ENCODE measurements around the gene GTPBP4. TPM values are rescaled to one million over a fixed set of nuclear protein-coding genes. Genes with fewer than 3 reads are reported as not detected.
A peak's percentile ranks its signal among the peaks of the same experiment; 100 is the strongest.

GTPBP4 gene
- polyA plus RNA-seq, 2 of the 4 experiments (the other 2 are of a cell fraction): 67.8 to 104 TPM

- TF ChIP-seq, protein P1, sequence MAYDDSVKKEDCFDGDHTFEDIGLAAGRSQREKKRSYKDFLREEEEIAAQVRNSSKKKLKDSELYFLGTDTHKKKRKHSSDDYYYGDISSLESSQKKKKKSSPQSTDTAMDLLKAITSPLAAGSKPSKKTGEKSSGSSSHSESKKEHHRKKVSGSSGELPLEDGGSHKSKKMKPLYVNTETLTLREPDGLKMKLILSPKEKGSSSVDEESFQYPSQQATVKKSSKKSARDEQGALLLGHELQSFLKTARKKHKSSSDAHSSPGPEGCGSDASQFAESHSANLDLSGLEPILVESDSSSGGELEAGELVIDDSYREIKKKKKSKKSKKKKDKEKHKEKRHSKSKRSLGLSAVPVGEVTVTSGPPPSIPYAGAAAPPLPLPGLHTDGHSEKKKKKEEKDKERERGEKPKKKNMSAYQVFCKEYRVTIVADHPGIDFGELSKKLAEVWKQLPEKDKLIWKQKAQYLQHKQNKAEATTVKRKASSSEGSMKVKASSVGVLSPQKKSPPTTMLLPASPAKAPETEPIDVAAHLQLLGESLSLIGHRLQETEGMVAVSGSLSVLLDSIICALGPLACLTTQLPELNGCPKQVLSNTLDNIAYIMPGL (CRISPR knock-in tag; IDR thresholded peaks at IDR 0.05; ENCODE audit: borderline replicate concordance): 0 out of 2 replicates have a peak, but pooled peaks have one; percentile 24
These were observed 60.1 kb downstream of the GTPBP4 start (continued) for GRCh38 chr10:1048349-1048731.

GRCh38 chr10:1048732-1049424 lies 60.6 kb downstream of the GTPBP4 start, which contains the start of gene IDI1:
TSS of gene IDI1 (minus strand) at chr10:1049119. CDS start at chr10:1049003, 116 bp downstream.
- no peak for FAIRE-seq
- Histone ChIP-seq H3K4me1 (peaks cover 28% of the 10 kb centered on the region), H3K9me3 (no peaks in the 10 kb centered on the region), H3K4me3 (peak within 1 kb of the TSS; percentile 88), H3K27ac (peak within 1 kb of the TSS; percentile 90 to 91), H3K4me2 (peak within 1 kb of the TSS; percentile 90)
- peak; percentile 97 to 98 for DNase-seq (ENCODE audit: low read depth in 1 of 2, low spot score in 1 of 2)
- TF ChIP-seq POLR2A (IDR thresholded peaks at IDR 0.05; ENCODE audit: low read length) (peak; percentile 92), SREBF2 (IDR thresholded peaks at IDR 0.05) (peak; percentile 19; the same call in 1 of the 2 replicates), E2F6 (IDR thresholded peaks at IDR 0.05; ENCODE audit: borderline replicate concordance, low read depth) (peak; percentile 80), MYC (IDR thresholded peaks at IDR 0.05; ENCODE audit: borderline replicate concordance, low read length) (no peak), RFX5 (IDR thresholded peaks at IDR 0.05) (peak; percentile 89), FOSB (CRISPR knock-in tag; IDR thresholded peaks at IDR 0.05) (no peak; the same call in 1 of the 2 replicates), MAZ (IDR thresholded peaks at IDR 0.05; ENCODE audit: borderline replicate concordance, low read depth, low read length) (no peak), GATA3 (IDR thresholded peaks at IDR 0.05; ENCODE audit: borderline replicate concordance) (peak; percentile 13; the same call in 1 of the 2 replicates), PHF8 (IDR thresholded peaks at IDR 0.05; ENCODE audit: borderline replicate concordance, low read depth) (peak; percentile 76), TFCP2L1 (CRISPR knock-in tag; IDR thresholded peaks at IDR 0.05) (peak; percentile 84), JUN (IDR thresholded peaks at IDR 0.05) (peak in 1 of 2 experiments; percentile 78; a peak in 2 of 5 replicates), CBX2 (IDR thresholded peaks at IDR 0.05; ENCODE audit: borderline replicate concordance, low read depth) (no peak)
- TF ChIP-seq, protein P2, sequence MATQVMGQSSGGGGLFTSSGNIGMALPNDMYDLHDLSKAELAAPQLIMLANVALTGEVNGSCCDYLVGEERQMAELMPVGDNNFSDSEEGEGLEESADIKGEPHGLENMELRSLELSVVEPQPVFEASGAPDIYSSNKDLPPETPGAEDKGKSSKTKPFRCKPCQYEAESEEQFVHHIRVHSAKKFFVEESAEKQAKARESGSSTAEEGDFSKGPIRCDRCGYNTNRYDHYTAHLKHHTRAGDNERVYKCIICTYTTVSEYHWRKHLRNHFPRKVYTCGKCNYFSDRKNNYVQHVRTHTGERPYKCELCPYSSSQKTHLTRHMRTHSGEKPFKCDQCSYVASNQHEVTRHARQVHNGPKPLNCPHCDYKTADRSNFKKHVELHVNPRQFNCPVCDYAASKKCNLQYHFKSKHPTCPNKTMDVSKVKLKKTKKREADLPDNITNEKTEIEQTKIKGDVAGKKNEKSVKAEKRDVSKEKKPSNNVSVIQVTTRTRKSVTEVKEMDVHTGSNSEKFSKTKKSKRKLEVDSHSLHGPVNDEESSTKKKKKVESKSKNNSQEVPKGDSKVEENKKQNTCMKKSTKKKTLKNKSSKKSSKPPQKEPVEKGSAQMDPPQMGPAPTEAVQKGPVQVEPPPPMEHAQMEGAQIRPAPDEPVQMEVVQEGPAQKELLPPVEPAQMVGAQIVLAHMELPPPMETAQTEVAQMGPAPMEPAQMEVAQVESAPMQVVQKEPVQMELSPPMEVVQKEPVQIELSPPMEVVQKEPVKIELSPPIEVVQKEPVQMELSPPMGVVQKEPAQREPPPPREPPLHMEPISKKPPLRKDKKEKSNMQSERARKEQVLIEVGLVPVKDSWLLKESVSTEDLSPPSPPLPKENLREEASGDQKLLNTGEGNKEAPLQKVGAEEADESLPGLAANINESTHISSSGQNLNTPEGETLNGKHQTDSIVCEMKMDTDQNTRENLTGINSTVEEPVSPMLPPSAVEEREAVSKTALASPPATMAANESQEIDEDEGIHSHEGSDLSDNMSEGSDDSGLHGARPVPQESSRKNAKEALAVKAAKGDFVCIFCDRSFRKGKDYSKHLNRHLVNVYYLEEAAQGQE (IDR thresholded peaks at IDR 0.05): peak; percentile 39; the same call in 1 of the 2 replicates
- TF ChIP-seq, protein P3, sequence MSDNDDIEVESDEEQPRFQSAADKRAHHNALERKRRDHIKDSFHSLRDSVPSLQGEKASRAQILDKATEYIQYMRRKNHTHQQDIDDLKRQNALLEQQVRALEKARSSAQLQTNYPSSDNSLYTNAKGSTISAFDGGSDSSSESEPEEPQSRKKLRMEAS (IDR thresholded peaks at IDR 0.05): peak; percentile 77
- TF ChIP-seq, protein P4, sequence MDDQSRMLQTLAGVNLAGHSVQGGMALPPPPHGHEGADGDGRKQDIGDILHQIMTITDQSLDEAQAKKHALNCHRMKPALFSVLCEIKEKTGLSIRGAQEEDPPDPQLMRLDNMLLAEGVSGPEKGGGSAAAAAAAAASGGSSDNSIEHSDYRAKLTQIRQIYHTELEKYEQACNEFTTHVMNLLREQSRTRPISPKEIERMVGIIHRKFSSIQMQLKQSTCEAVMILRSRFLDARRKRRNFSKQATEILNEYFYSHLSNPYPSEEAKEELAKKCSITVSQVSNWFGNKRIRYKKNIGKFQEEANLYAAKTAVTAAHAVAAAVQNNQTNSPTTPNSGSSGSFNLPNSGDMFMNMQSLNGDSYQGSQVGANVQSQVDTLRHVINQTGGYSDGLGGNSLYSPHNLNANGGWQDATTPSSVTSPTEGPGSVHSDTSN (IDR thresholded peaks at IDR 0.05): peak; percentile 73; the same call in 1 of the 2 replicates
- TF ChIP-seq, protein P5, sequence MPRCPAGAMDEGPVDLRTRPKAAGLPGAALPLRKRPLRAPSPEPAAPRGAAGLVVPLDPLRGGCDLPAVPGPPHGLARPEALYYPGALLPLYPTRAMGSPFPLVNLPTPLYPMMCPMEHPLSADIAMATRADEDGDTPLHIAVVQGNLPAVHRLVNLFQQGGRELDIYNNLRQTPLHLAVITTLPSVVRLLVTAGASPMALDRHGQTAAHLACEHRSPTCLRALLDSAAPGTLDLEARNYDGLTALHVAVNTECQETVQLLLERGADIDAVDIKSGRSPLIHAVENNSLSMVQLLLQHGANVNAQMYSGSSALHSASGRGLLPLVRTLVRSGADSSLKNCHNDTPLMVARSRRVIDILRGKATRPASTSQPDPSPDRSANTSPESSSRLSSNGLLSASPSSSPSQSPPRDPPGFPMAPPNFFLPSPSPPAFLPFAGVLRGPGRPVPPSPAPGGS (IDR thresholded peaks at IDR 0.05): 0 out of 3 replicates have a peak, but pooled peaks have one; percentile 69
- ATAC-seq: peak; percentile 90 to 93
- CTCF ChIA-PET: interaction anchor here (0.8 to 1.3 kb wide), 3 partner anchors 12 to 45 kb away, joined by 3 to 6 read pairs (median 4); no protein-coding TSS in a partner anchor
- 3% methylated on average over 16 of the region's 83 CpGs for WGBS (ENCODE audit: missing lambda C conversion rate)
- POLR2A ChIA-PET: interaction anchor here (0.7 to 3.1 kb wide), 12 partner anchors 8 to 701 kb away, joined by 3 to 23 read pairs (median 4); partner anchors contain the start of genes GTPBP4 and LARP4B
